HG02884 (cell line): Measurements from ENCODE around the gene L1TD1.
"Not testable (repeated sequence)": the region's sequence is repeated elsewhere in the genome, so short reads cannot be mapped to it uniquely, and the experiment has no call there.

Experiments
- ATAC-seq: cut with Tn5 transposase; IDR thresholded peaks from one replicate; pipeline ENCODE4 v1.9.1; 2021; ENCODE audit warnings: mild to moderate bottlenecking, moderate library complexity; ENCODE audit not compliant: unreplicated experiment

Gene L1TD1

GRCh38 chr1:62198069-62198780 lies 3.6 kb downstream of the L1TD1 start:
- no peak for ATAC-seq

GRCh38 chr1:62198781-62199125 lies 4.1 kb downstream of the L1TD1 start:
- ATAC-seq, result no peak

GRCh38 chr1:62207187-62207586 lies 12.5 kb downstream of the L1TD1 start:
- no peak for ATAC-seq

- no peak for ATAC-seq
Measured at GRCh38 chr1:62208087-62208486, 13.4 kb downstream of the L1TD1 start.

GRCh38 chr1:62208970-62209369 lies 14.3 kb downstream of the L1TD1 start:
- no peak for ATAC-seq

GRCh38 chr1:62209931-62210595 lies 15.4 kb downstream of the L1TD1 start:
- no peak for ATAC-seq

GRCh38 chr1:62210960-62211359 lies 16.3 kb downstream of the L1TD1 start:
- ATAC-seq, result no peak

GRCh38 chr1:62212411-62212810 lies 17.8 kb downstream of the L1TD1 start:
- ATAC-seq, result no peak

GRCh38 chr1:62213075-62213914 lies 18.6 kb downstream of the L1TD1 start:
- no peak for ATAC-seq

- ATAC-seq, result no peak
Measured at GRCh38 chr1:62218604-62219003, 24.0 kb downstream of the L1TD1 start.

GRCh38 chr1:62220456-62220855 lies 25.8 kb downstream of the L1TD1 start:
- ATAC-seq, result not testable (repeated sequence)

- no peak for ATAC-seq
Measured at GRCh38 chr1:62221171-62221570, 26.5 kb downstream of the L1TD1 start.

- ATAC-seq, result no peak
Measured at GRCh38 chr1:62222321-62222720, 27.7 kb downstream of the L1TD1 start.

- ATAC-seq, result no peak
Measured at GRCh38 chr1:62224182-62224581, 29.5 kb downstream of the L1TD1 start.

- ATAC-seq, result no peak
Measured at GRCh38 chr1:62227496-62227895, 32.8 kb downstream of the L1TD1 start.

- ATAC-seq, result no peak
Measured at GRCh38 chr1:62228136-62228882, 33.7 kb downstream of the L1TD1 start.

GRCh38 chr1:62228883-62229187 lies 34.2 kb downstream of the L1TD1 start:
- no peak for ATAC-seq

- no peak for ATAC-seq
Measured at GRCh38 chr1:62229468-62229867, 34.8 kb downstream of the L1TD1 start.

- no peak for ATAC-seq
Measured at GRCh38 chr1:62229932-62230331, 35.3 kb downstream of the L1TD1 start.

GRCh38 chr1:62230718-62231117 lies 36.1 kb downstream of the L1TD1 start:
- ATAC-seq, result no peak

- ATAC-seq, result no peak
Measured at GRCh38 chr1:62232871-62233278, 38.2 kb downstream of the L1TD1 start.
